GM13977 (cell line): ENCODE measurements around the gene ARHGAP10.

Experiments
- DNase-seq: peaks from one replicate; pipeline ENCODE4 v3.0.0; 2012; ENCODE audit warnings: low spot score
- in situ Hi-C: fragments of 300-500 bp; cut with MboI; formaldehyde crosslinking; loops from one replicate; pipeline ENCODE4 v1.12.0; 2022; ENCODE audit warnings: low sequenced_read_pairs, low pct_unique_long_range_greater_than_20kb, mixed read lengths, inconsistent platforms; ENCODE audit not compliant: unreplicated experiment
- TF ChIP-seq, protein P1 (sequence below): IDR thresholded peaks from 2 replicates; pipeline ENCODE4 v1.5.1; 2012; ENCODE audit warnings: mild to moderate bottlenecking, control low read depth; ENCODE audit not compliant: insufficient read depth; ENCODE audit errors: extremely low read depth, missing control alignments

Gene ARHGAP10, protein sequence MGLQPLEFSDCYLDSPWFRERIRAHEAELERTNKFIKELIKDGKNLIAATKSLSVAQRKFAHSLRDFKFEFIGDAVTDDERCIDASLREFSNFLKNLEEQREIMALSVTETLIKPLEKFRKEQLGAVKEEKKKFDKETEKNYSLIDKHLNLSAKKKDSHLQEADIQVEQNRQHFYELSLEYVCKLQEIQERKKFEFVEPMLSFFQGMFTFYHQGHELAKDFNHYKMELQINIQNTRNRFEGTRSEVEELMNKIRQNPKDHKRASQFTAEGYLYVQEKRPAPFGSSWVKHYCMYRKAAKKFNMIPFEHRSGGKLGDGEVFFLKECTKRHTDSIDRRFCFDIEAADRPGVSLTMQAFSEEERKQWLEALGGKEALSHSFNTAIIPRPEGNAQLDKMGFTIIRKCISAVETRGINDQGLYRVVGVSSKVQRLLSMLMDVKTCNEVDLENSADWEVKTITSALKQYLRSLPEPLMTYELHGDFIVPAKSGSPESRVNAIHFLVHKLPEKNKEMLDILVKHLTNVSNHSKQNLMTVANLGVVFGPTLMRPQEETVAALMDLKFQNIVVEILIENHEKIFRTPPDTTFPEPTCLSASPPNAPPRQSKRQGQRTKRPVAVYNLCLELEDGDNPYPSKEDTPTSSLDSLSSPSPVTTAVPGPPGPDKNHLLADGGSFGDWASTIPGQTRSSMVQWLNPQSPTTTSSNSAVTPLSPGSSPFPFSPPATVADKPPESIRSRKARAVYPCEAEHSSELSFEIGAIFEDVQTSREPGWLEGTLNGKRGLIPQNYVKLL

DNA sequence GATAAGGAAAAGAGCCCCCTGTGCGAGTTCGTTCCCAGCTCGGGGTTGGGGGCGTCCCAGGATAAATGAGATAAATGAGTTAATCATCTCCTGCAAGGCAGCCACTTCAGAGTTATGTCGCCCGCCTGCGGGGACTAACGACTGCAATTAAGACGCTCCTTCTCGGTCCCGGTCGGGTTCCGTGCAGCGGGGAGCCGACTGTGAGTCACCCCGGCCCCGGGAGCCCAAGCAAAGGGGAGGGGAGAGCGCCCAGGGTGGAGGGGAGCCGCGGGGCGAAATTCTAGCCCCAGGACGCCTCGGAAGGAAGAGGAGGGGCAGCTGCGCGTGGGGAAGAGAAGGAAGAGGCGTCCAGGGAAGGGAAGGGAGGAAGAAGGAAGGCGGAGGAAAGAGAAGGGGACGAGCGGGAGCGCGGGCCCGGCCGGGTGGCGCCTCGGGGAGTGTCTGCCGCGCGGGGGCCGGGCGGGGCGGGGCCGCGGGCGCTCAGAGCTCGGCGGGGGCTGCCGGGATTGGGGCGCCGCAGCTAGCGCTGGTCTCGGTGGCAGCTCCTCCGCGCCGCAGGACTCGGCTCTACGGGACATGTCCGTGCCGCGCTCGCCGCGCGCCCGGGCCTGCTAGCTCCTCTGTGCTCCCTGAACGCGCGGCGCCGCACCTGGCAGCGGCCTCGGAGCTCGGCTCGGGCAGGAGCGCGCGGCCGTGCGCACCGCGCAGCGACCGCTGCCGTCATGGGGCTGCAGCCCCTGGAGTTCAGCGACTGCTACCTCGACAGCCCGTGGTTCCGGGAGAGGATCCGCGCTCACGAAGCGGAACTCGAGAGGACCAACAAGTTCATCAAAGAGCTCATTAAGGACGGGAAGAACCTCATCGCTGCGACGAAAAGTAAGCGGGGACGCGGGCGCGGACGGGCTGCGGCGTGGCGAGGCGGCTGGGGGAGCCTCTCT is at the start of gene ARHGAP10:
Gene ARHGAP10 (plus strand): TSS at position 509 of the 938 bp plus-strand sequence. CDS start 214 bp downstream, at position 723.
- DNase-seq = peak; percentile 79
- TF ChIP-seq, protein P1, sequence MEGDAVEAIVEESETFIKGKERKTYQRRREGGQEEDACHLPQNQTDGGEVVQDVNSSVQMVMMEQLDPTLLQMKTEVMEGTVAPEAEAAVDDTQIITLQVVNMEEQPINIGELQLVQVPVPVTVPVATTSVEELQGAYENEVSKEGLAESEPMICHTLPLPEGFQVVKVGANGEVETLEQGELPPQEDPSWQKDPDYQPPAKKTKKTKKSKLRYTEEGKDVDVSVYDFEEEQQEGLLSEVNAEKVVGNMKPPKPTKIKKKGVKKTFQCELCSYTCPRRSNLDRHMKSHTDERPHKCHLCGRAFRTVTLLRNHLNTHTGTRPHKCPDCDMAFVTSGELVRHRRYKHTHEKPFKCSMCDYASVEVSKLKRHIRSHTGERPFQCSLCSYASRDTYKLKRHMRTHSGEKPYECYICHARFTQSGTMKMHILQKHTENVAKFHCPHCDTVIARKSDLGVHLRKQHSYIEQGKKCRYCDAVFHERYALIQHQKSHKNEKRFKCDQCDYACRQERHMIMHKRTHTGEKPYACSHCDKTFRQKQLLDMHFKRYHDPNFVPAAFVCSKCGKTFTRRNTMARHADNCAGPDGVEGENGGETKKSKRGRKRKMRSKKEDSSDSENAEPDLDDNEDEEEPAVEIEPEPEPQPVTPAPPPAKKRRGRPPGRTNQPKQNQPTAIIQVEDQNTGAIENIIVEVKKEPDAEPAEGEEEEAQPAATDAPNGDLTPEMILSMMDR = no peak
- in situ Hi-C loops = no loop called here

DNA sequence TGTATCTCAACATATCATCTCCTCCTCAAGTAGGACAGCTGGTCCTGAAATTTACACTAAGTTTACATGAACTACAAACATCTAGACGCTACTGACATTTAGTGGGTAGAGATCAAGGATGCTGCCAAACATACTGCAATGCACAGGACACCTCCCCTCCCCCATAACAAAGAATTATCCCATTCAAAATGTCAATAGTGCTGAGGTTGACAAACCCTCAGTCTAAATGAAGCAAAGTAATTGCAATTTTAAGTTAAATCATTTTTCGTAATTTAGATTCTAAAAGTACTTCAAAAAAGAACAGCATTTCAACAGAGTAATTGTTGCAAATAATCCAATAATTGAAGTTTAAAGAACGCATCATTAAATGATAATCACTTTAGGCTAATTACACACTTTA is 49.1 kb upstream of the ARHGAP10 start:
- DNase-seq = no peak
- in situ Hi-C loops = no loop called here
- TF ChIP-seq, protein P1 = no peak

DNA sequence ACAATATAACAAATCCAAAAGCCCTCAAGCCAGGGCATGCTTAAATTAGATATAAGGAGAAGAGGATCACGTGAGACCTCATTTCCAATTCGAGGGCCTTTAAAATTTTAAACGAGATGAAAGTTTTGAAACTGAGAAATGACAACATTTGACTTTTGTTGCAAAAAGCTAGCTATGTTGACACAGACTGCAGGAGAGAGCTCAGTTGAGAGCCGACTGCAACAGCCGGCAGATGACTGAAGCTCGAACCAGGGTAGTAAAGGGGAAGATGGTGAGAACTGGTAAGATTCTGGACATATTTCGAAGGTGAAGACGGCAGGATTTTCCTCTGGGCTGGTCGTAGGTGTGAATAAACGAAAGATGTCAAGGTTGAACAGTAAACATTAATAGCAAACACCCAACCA is 48.7 kb upstream of the ARHGAP10 start:
- TF ChIP-seq, protein P1 = no peak
- peak; percentile 45 for DNase-seq
- in situ Hi-C loops = no loop called here

DNA sequence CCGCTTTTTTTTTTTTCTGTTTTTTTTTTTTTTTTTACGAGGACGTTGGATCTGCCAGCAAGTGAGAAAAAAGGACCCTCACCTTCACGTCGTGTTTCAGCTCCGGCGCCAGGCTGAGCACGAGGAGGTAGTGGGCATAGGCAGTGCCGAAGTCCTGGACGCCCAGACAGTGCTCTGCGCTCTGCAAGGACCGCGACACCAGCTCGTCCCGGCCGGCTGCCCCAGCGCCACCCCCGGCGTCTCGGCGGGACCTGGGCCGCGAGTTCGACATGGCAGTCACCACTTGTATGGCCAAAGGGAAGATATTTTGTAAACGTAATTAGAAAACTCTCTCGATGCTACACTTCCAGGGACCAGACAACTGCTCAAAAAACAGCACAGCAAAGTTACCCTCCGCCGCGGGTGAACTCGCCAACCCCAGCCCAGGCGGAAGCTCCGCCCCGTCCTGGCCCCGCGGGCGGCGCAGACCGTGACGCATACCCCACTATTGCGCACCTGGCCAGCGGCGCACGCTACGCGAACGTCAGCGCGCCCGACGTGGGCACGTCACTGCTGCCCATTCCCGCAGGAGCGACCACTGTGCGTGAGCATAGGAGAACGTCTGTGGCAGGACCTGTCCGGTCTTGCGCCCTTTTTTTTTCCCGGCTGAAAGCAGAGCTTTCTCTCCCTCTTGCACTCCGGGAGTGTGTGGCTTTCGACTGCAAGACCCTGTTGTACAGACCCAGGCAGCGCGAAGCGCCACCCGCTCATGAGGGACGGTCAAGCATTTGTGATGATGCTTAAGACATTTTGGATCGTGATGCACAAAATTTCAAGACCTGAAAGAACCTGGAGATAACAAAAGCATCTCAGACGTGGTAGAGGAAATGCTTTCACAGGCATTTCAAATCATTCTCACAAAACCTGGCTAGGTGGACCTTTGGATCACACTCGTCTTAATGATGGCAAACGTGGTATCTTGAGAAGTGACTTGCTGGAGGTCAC is 47.9 kb upstream of the ARHGAP10 start, which contains the start of gene PRMT9:
Gene PRMT9 (minus strand): TSS at position 447 of the 984 bp plus-strand sequence. CDS start 176 bp downstream, at position 271.
- TF ChIP-seq, protein P1 = no peak
- DNase-seq = peak; percentile 96
- in situ Hi-C loops = no loop called here

DNA sequence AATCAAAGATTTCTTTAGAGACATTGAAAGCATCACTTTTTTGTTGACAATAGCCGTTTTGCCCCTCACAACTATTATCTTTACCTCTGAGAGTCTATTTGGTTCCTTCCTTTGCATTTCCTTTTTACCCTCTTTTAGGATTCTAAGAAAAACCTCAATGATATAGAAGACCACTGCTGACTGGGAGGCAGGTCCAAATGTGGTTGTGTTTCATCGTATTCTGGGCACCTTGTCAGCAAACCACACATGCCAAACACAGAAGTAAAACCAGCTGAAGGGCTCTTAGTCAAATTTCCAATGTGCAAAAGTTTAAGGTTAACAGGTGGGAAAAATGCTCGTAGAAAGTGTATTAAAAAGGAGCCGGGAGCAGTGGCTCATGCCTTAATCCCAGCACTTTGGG is 42.8 kb upstream of the ARHGAP10 start:
- DNase-seq = no peak
- TF ChIP-seq, protein P1 = no peak
- in situ Hi-C loops = no loop called here
